Fibroblast of skin of back (primary cell): Measurements from ENCODE around the gene SSTR3.
"Not testable (repeated sequence)": the region's sequence is repeated elsewhere in the genome, so short reads cannot be mapped to it uniquely, and the experiment has no call there.

Experiments
- DNase-seq: peaks from one replicate; pipeline ENCODE4 v3.0.0-alpha.2; 2013

The SSTR3 gene

GRCh38 chr22:37242395-37242918, 30.2 kb upstream of the SSTR3 start:
- DNase-seq: peak; percentile 52

- DNase-seq: peak; percentile 16
Measured at GRCh38 chr22:37241351-37242142, 29.3 kb upstream of the SSTR3 start.

GRCh38 chr22:37240941-37241320, 28.7 kb upstream of the SSTR3 start:
- no peak for DNase-seq

DNA sequence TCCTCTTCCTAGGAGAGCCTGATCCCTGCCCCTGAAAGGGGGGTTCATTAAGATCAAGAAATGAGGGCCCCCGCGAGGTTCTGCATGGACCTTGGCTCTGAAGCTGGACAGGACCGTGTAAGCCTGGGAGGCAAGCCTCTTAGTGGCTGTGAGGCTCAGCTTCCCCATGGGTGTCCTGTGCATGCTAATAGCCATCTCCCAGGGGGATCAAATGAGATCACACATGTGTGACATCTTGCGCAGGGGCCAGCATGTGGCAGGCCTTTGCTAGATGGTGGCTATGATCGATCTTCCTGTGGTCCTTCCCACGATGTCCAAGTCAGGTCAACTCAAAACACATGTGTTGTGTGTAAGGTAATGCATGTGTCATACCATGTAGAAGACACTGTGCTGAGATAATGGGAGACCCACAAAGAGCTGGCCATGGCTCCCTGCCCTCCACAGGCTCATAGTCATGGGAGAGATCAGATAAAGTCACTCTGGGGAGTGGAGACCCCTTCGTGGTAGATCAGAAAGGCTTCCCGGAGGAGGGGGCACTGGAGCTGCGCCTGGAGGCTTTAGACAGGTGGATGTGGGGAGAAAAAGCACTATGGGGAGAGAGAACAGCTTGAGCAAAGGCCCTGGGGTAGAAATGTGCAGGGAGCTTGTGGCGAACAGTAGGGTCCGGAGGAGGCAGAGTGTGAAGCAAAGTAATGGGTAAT, 28.1 kb upstream of the SSTR3 start:
- no peak for DNase-seq

DNA sequence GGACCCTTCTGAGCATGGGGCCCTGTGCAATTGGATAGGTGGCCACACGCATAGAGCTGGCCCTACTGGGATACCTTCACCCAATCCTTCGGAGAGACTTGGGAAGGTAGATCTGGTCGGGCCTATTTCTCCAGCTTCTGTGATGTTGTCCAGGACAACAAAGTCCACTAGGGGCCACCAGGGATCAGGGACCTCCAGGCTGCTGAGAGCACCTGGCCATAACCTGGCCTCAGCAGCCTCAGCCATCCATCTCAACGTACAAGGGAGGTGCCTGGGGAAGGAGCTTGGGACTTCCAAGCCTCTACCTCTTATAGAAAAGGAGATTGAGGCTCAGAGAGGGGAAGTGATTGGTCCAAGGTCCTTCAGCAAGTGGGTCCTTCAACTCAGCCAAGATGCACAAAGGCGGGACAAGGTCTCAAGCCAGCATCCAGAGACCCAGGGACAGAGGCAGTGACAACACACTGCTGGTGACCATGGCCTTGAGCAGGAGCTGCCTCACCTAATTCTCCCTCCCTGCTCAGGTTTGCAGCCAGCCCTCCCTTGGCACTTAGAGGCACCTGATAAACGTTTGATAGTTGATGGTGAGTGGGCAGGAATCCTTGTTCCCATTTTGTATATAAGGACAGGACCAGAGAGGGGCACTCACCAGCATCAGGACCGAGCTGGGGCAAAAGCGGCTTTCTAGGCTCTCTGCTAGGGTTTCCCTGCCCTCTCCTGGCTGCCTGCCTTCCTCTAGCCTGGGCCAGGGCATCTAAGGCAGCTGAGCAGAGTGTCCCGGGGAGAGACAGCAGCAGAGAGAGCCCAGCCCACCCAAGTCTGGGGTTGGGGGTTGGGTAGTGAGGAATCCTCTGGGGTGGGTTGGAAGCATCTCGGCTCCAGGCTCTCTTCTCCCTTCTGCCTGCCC, 27.3 kb upstream of the SSTR3 start:
- DNase-seq: no peak

GRCh38 chr22:37237371-37238268, 25.3 kb upstream of the SSTR3 start:
- DNase-seq: peak; percentile 38

- DNase-seq: no peak
Measured at GRCh38 chr22:37235897-37236607, 23.8 kb upstream of the SSTR3 start.

DNA sequence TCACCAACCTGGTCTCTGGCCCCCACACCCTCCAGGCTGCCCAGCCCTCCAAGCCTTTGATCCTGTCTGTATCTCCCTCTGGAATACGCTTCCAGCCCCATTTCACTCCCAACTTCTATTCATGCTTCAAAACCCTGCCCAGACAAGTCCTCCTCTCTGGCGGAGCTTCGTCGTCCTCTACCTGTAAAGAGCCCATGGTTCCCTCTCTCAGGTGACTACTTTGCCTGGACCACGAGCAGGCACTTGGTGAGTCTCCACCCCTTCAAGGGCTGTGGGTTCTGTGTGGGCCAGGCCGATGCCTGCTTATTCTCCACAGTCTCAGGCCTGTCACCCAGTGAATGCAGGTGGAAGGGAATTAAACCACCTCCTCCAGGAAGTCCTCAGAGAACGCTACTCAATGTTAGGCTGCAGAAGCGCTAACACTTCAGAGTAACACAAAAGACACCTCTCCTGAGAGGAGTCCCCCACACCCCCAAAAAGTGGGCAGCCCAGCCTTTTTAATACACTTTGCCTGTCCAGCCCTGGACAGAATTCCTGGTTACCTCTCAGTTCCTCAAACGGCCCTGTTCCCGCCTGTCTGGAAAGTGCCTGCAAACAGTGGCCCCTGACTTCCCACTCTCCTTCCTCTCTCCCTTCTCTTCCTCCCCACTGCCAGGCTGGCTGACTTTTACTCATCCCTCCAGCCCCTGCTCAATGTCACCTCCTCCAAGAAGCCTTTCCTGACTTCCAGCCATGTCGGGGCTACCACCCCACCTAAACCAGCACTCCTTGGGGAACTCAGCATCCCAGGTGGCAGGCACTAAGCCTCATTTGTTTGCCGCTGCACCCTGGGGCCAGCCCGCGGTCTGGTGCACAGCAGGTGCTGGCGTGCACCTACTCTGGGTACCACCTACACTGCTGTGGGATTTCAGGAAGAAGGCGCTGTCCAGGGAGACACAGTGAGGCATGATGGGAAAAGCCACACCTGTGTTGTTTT, 22.7 kb upstream of the SSTR3 start:
- no peak for DNase-seq

DNA sequence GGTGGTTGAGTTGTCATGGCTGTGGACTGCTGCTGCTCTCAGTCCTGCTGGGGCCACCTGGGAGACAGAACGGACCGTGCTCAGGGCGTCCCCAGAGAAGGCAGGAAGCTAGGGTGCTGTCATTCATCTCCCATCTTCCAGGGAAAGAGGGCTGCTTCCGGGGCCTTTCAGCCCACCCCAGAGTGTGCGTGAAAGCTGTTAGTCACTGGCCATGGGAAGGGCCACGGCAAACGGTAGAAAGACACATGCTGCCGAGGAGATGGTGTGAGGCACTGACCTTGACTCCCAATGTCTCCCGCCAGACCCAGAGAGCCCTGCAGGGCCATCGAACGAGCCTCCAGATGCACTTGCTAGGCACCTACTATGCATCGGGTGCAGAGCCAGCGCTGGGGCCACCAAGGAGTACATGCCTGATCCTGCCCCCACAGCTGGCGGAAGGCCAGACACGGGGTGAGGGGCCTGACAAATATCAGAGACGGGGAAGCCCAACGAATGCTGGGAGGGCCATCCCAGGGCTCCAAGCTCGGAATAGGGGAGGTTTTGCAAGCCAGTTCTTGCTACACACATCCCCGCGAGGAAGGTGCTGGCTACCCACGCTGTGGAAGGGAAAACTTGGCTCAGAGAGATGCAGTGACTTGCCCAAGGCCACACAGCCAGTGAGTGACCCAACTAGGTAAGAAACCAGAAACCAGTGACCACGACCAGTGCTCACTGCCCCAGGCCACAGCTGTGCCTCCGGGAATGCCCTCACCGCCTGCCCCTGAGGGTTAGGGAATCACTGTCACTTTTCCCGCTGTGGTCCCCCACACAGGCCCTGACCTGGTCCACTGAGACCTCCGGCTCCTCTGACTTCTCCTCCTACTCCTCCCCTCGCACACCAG, 21.7 kb upstream of the SSTR3 start:
- no peak for DNase-seq

GRCh38 chr22:37233371-37233750, 21.1 kb upstream of the SSTR3 start:
- not testable (repeated sequence) for DNase-seq

GRCh38 chr22:37232140-37232998, 20.1 kb upstream of the SSTR3 start:
- DNase-seq: no peak

GRCh38 chr22:37231406-37232139, 19.3 kb upstream of the SSTR3 start:
- no peak for DNase-seq

GRCh38 chr22:37230673-37231405, 18.6 kb upstream of the SSTR3 start:
- no peak for DNase-seq

DNA sequence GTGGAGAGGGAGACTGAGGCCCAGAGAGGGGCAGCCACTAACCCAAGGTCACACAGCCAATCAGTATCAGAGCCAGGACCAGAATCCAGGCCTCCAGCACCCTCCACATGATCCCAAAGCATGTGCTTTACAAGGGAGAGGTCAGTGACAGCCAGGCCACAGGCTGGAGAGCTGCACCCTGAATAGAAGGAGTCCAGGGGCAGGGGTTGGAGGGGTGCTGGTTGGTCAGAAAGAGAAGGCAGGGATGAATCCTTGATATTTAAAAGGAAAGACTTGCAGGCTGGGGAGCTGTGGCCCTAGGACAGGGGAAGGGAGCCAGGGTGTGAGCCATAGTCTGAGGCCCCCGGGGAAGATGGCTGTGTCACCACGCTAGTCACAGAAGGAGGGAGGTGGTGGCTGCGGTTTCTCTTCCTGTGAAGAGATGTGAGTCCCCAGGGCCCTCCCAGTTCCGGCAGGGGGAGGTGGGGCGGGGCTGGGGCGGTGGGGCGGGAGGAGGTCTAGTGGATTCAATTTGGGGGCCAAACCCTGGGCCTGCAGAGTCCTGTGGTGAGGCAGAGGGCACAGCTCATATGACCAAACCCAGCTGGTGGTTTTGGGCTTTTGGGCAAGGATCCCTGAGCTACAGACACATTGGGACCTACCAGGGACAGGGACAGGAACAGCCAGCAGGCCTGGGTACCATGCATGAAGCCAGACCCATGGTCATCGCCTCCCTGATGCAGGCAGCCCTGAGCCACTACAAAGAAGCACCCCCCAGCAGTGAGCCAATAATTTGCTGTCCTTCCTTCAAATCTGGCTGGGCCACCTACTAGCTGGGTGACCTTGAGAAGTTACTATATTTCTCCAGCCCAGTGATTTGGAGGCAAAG, 17.8 kb upstream of the SSTR3 start:
- peak; percentile 92 for DNase-seq
